8988T (cell line): ENCODE results near the gene NT5DC2.

Experiments
- DNase-seq: peaks from one replicate; pipeline ENCODE4 v3.0.0; 2011

Gene NT5DC2

GRCh38 chr3:52524258-52524751 lies 9.4 kb downstream of the NT5DC2 start:
- peak; percentile 52 for DNase-seq

- DNase-seq, result peak; percentile 35
Observed at GRCh38 chr3:52523386-52524257, 10.0 kb downstream of the NT5DC2 start.

GRCh38 chr3:52522651-52523251 lies 10.9 kb downstream of the NT5DC2 start:
- DNase-seq, result peak; percentile 49

DNA sequence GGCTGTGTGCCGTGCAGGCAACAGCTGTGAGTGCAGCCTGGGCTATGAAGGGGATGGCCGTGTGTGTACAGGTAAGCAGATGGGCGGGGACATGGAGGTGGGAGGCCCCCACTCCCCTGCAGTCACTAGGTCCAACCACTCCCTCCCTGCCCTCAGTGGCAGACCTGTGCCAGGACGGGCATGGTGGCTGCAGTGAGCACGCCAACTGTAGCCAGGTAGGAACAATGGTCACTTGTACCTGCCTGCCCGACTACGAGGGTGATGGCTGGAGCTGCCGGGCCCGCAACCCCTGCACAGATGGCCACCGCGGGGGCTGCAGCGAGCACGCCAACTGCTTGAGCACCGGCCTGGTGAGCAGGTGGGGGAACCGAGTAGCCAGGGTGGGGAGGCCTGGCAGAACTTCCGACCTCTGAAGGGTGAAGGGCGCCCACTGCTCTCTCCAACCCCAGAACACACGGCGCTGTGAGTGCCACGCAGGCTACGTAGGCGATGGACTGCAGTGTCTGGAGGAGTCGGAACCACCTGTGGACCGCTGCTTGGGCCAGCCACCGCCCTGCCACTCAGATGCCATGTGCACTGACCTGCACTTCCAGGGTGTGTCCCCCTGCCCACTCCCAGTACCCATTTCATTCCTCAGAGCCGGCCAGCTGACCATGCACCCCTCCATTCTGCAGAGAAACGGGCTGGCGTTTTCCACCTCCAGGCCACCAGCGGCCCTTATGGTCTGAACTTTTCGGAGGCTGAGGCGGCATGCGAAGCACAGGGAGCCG lies 11.6 kb downstream of the NT5DC2 start:
- DNase-seq, result no peak

DNA sequence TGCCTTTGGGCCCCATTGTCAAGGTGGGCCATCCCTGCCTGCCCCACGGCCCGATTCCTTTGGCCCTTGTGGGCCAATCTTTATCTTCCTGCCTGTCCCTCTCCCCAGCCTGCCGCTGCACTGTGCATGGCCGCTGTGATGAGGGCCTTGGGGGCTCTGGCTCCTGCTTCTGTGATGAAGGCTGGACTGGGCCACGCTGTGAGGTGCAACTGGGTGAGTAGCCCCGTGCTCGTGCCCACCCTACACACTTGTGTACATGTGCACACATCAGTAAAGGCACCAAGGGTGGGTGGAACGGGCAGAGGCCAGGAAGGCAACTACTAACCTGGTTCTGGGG lies 12.2 kb downstream of the NT5DC2 start:
- DNase-seq, result peak; percentile 39

DNA sequence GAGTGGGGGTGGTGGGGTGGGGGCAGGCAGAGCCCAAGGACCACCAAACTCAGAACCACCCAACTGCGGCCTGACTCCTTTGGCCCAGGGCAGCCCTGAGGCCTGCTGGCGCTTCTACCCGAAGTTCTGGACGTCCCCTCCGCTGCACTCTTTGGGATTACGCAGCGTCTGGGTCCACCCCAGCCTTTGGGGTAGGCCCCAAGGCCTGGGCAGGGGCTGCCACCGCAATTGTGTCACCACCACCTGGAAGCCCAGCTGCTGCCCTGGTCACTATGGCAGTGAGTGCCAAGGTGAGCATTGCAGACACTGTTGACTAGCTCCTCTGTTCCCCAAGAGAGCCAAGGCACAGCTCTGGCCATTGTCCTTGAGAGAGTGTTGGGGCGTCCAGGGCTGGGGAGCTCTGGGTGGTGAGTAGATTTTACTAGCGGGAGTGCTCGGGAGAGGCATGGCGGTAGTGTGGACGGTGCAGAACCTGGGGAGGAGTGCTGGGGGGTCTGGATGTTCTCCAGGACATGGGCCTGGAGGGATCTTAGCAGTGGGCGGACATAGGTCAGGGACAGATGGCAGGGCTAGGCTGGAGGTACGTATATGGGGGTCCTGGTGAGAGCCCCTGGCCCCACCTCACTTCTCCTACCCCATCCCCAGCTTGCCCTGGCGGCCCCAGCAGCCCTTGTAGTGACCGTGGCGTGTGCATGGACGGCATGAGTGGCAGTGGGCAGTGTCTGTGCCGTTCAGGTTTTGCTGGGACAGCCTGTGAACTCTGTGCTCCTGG lies 12.8 kb downstream of the NT5DC2 start:
- peak; percentile 44 for DNase-seq

DNA sequence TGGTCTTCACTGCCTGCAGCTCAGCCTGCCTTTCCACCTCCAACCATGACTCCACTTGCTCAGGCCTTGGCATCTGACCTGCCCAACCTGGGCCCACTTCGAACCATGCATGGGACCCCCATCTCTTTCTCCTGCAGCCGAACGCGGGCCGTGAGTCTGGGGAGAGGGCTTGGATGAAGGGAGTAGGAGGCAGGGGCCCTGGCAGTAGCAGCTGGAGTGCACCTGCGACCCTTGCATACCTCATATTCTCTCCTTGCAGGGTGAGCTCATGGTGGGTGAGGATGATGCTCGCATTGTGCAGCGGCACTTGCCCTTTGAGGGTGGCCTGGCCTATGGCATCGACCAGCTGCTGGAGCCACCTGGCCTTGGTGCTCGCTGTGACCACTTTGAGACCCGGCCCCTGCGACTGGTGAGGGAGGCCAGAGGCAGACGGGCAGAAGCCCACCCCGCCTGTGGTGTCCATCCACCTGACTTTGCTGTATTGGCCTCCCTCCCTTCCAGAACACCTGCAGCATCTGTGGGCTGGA lies 13.5 kb downstream of the NT5DC2 start:
- no peak for DNase-seq

DNA sequence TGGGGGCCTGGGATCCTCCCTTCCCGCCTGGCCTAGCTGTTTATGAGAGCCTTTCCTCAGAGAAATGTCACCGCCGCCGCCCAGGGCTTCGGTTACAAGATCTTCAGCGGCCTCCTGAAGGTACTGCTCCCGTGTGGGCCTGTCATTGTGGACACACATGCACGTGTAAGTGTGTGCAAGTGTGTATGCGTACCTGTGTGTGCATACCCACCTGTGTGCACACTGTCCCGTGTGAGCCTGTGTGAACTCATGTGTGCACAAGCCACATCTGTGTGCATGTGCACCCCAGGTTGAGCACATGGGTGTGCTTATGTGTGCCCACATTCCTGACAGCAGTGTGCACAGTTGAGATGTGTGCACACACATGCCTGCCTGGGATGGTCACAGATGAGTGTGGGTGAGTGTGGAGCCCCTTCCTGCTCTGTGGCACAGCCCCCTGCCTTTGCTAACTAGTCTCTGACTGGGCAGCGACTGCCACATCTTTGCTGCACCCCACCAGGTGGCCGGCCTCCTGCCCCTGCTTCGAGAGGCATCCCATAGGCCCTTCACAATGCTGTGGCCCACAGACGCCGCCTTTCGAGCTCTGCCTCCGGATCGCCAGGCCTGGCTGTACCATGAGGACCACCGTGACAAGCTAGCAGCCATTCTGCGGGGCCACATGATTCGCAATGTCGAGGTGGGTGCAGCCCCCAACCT lies 14.1 kb downstream of the NT5DC2 start:
- no peak for DNase-seq

DNA sequence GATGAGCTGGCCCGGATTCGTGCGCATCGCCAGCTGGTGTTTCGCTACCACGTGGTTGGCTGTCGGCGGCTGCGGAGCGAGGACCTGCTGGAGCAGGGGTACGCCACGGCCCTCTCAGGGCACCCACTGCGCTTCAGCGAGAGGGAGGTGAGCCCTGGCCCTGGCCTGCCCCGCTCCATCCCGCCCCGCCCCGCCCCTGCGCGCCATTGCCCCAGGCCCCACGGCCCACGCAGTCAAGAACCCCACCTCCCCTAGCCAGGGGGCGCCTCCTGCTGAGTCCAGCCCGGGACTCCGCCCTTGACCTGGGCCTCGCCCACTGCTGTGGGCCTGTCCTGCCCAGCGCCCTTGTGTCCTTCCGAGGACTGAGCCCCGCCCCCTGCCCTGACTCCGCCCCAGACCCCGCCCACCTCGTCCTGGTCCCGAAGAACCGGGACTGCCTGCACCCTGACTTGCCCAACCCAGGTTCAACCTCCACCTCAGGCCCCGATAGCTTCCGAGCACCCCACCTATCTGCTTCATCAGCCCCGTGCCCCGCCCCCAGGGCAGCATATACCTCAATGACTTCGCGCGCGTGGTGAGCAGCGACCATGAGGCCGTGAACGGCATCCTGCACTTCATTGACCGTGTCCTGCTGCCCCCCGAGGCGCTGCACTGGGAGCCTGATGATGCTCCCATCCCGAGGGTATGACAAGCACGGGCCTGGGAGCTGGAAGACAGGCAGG lies 14.8 kb downstream of the NT5DC2 start:
- DNase-seq, result peak; percentile 85

DNA sequence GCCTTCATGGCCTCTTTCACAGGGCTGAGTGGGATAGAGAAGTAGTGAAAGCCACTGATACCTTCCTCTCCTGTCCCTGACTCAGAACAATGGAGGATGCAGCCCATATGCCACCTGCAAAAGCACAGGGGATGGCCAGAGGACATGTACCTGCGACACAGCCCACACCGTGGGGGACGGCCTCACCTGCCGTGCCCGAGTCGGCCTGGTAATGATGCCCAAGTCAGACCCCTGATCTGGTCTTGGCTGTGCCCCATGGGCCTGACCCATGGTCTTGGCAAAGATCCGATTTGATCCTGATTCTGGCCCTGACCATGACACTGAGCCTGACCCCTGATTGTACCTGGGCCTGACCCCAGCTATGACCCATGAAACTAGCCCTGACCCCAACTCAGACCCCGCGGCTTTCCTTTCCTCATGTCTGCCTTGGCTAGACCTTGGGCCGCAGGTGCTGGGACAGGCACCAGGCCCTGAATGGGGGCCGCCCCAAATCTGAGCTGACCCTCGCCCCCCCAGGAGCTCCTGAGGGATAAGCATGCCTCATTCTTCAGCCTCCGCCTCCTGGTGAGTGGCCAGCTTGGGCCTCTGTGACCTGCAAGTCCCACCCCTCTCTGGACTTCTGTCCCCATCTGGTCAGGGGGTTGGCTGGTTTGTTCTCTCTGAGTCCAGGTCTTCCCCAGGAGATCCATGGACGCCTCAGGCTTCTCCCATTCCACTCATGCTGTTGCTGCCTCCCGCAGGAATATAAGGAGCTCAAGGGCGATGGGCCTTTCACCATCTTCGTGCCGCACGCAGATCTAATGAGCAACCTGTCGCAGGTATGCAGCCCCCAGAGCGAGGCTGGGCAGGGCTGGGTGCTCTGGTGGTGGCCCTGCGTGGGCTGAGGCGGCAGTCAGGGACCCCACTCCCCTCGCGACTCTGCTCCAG lies 15.6 kb downstream of the NT5DC2 start:
- no peak for DNase-seq

DNA sequence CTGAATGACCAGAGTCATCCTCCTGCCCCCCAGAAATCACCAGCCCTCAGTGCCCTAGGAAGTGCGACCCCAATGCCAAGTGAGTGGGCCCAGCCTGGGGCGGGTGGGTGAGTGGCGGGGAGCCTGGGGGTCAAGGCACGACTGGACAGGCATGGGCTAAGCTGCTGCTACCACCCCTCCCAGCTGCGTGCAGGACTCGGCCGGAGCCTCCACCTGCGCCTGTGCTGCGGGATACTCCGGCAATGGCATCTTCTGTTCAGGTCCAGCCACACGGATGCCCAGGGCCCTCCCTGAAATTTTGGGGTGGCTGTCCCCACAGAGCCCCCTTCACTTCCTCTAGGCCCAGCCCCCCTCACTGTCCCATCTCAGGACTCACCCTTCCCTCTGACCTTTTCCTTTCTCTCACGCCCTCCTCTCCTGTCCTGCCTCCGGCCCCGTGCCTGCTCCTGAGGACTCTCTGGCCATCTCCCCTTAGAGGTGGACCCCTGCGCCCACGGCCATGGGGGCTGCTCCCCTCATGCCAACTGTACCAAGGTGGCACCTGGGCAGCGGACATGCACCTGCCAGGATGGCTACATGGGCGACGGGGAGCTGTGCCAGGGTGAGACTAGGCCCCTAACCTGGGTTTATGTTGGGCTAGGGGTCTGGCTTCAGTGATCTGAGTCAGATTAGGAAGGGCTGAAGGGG lies 17.0 kb downstream of the NT5DC2 start:
- no peak for DNase-seq

DNA sequence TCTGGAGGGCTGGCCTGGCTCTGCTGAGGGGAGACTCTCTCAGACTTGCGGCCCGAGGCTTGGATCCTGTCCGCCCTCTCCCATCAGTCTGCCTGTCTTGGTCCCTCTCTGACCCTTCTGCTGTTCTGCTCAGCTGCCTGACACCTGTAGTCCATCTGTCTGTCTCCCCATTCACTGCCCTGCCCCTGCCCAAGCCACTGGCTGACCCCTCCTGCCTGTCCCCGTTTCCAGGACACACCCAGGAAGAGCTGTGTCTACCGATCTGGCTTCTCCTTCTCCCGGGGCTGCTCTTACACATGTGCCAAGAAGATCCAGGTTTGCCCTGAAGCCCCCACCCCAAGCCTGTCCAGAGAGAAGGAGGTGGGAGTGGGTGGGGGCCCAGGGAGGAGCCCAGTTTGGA lies 18.5 kb downstream of the NT5DC2 start:
- DNase-seq, result no peak

DNA sequence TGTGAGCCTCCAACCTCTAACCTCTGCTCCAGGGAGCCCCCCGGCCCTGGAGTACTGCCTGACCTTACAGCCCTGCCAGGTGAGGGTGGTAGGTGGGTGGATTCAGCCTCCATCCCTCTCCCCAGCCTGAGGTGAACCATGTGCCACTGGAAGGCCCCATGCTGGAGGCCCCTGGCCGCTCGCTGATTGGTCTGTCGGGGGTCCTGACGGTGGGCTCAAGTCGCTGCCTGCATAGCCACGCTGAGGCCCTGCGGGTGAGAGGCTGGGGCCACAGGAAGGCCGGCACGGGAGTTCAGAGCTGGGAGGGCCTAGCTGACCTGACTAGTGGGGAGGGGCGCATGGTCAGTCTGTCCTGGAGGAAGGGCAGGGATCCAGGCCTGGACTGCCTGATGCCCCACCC lies 19.1 kb downstream of the NT5DC2 start:
- DNase-seq, result no peak

- no peak for DNase-seq
Observed at GRCh38 chr3:52513281-52513680, 20.4 kb downstream of the NT5DC2 start.

DNA sequence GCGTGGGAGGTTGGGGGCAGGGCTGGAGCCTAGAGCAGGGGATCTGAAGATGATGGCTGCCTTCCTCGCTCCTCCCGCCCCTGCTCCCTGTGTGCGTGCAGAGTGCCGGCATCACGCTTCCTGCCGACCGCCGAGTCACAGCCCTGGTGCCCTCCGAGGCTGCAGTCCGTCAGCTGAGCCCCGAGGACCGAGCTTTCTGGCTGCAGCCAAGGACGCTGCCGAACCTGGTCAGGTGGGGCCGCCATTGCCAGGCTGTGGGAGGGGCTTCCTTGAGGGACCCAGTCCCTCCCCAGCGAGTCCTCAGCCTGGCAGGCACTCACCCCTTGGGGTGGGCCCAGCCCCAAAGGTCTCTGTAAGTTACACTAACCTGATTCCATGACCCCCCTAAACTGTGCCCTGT lies 20.9 kb downstream of the NT5DC2 start:
- DNase-seq, result no peak

GRCh38 chr3:52512105-52512504 lies 21.6 kb downstream of the NT5DC2 start:
- DNase-seq, result no peak

GRCh38 chr3:52511509-52511908 lies 22.1 kb downstream of the NT5DC2 start:
- DNase-seq, result no peak

GRCh38 chr3:52509753-52510328 lies 23.8 kb downstream of the NT5DC2 start:
- peak; percentile 81 for DNase-seq

DNA sequence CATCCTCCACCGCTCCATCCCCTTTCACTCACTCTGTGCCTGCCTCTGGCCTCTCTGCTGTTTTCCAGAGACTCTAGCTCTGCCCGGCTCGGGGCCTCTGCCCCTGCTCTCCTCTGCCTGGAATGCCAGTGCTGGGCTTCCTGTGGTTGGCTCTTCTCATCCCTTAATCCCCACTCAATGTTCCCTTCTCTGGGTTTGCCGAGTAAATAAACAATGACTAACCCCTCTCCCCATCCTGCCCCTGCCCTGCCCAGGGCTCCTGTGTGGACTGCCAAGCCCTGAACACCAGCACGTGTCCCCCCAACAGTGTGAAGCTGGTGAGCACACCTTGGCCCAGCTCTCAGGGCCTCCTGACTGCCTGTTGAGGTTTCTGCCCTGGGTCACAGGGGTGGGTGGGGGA lies 26.3 kb downstream of the NT5DC2 start:
- no peak for DNase-seq
